ENCODE data around the gene CLEC3B. TPM values are rescaled to one million over a fixed set of nuclear protein-coding genes. Genes with fewer than 3 reads are reported as not detected.

Gene CLEC3B
- total RNA-seq, 2 donors from 2014 or later, result 9.6 to 28.9 TPM

DNA sequence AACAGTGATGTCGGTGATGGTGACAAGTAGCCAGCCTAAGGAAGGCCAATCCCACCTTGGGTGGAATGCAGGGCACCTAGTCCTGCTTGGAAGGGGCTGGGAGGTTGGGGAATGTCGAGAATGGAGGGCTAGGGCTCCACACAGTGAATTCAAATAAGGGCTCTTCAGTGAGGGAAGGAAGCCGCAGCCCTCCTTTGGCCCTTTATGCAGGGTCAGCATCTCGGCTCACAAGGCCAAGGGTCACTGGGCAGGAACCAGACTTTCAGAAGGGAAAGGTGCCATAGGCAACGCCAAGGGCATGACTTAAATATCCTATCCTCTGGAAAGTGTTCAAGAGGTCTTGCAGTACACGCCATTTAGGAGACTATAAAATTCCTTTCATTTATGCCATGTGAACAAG lies 56.9 kb downstream of the CLEC3B start:
- Histone ChIP-seq H3K27ac (no peak overlapping the region), H3K36me3 (peaks cover 5% of the 10 kb centered on the region), H3K9me3 (no peaks in the 10 kb centered on the region), H3K4me3 (no peak overlapping the region), H3K4me1 (no peaks in the 10 kb centered on the region), H3K27me3 (no peaks in the 10 kb centered on the region), H3K9ac (ENCODE audit: low read depth in 2 of 2, low read length in 2 of 2) (no peak overlapping the region)
- intact Hi-C loops (cut with DNase I), result no loop called here
- no peak for DNase-seq
- TF ChIP-seq, protein P1, sequence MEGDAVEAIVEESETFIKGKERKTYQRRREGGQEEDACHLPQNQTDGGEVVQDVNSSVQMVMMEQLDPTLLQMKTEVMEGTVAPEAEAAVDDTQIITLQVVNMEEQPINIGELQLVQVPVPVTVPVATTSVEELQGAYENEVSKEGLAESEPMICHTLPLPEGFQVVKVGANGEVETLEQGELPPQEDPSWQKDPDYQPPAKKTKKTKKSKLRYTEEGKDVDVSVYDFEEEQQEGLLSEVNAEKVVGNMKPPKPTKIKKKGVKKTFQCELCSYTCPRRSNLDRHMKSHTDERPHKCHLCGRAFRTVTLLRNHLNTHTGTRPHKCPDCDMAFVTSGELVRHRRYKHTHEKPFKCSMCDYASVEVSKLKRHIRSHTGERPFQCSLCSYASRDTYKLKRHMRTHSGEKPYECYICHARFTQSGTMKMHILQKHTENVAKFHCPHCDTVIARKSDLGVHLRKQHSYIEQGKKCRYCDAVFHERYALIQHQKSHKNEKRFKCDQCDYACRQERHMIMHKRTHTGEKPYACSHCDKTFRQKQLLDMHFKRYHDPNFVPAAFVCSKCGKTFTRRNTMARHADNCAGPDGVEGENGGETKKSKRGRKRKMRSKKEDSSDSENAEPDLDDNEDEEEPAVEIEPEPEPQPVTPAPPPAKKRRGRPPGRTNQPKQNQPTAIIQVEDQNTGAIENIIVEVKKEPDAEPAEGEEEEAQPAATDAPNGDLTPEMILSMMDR (IDR thresholded peaks at IDR 0.05), result no peak

DNA sequence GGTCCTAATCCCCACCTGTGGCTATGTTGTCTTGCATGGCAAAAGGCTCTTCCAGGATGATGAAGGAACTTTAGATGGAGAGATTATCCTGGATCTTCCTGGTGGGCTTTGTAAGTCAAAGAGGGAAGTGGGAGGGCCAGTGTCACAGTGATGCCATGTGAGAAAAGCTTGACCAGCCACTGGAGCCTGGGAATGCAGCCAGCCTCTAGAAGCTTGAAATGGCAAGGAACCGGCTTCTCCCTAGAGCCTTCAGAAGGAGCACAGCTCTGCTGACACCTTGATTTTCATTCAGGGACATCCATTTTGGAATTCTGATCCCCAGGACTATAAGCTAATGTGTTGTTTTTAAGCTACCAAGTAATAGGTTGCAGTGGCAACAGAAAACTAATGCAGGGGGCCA lies 58.3 kb downstream of the CLEC3B start:
- Histone ChIP-seq H3K9me3 (no peaks in the 10 kb centered on the region), H3K4me3 (no peak overlapping the region), H3K27me3 (no peaks in the 10 kb centered on the region), H3K36me3 (peaks cover 5% of the 10 kb centered on the region), H3K9ac (ENCODE audit: low read depth in 2 of 2, low read length in 2 of 2) (no peak overlapping the region), H3K4me1 (no peaks in the 10 kb centered on the region), H3K27ac (no peak overlapping the region)
- intact Hi-C loops (cut with DNase I), result no loop called here
- DNase-seq, result no peak
- TF ChIP-seq, protein P1 (IDR thresholded peaks at IDR 0.05), result no peak

DNA sequence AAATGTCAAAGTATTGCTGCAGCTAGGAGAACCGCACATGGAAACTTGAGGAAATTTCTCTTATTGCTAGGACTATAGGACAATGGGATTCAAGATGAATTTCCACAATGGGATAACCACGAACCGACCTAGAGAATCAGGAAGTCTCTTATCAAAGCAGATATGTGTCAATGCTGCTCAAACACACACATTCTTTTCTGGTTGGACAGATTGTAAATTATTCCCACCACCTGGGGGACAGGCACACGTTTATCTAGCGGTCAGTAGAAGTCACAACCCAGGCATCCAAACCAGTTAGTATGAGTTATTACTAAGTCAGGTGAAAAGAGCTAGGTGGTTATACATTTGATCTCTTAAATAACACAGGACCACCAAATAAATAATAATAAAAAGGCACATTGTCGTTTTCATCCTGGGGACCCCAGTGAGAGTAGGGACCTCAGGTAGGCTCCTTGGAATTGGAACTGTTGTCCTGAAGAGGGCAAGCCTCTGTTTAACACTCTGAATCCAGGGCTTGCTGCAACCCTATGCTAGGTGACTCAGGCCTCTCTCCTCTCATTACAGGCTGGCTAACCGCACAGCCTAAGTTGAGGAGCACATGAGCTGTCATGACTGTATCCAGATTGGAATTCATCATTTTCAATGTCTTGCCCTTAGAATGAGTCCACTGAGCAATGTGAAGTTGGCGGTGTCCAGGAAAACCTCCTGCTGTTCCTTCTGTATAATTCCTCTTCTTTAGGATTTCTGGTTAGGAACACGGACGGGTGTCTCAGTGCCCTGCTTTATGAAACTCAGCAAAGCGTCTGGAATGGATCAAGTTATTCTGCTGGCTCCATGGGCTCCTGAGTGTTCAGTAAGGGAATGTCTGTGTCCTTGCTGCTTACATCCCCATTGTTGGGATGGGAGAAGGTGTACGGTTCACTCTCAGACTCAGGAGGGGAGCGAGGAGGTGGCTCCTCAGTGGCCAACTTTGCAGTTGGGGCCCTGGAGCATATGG lies 59.0 kb downstream of the CLEC3B start:
- TF ChIP-seq, protein P1 (IDR thresholded peaks at IDR 0.05), result no peak
- intact Hi-C loops (cut with DNase I), result no loop called here
- Histone ChIP-seq H3K27me3 (no peaks in the 10 kb centered on the region), H3K27ac (no peak overlapping the region), H3K4me1 (no peaks in the 10 kb centered on the region), H3K36me3 (peaks cover 7% of the 10 kb centered on the region), H3K9ac (ENCODE audit: low read depth in 2 of 2, low read length in 2 of 2) (no peak overlapping the region), H3K4me3 (no peak overlapping the region), H3K9me3 (no peaks in the 10 kb centered on the region)
- no peak for DNase-seq

Other genes starting within 250 kb of the CLEC3B start
- gene TMEM42, start 164.4 kb upstream of the CLEC3B start, total RNA-seq, result 1 to 10 TPM; 7.3 to 10.0 TPM
- not detected for gene TGM4, start 151.7 kb upstream of the CLEC3B start, total RNA-seq
- gene ZDHHC3, start 50.1 kb upstream of the CLEC3B start, total RNA-seq, result 100 to 1,000 TPM; 152 to 162 TPM
- 10 to 100 TPM; 24.9 to 35.6 TPM for gene EXOSC7, start 50.1 kb upstream of the CLEC3B start, total RNA-seq
- 100 to 1,000 TPM in 1 of 2 donors, 10 to 100 TPM in 1; 84.5 to 107 TPM for gene CDCP1, start 120.1 kb downstream of the CLEC3B start, total RNA-seq
- gene TMEM158, start 200.0 kb downstream of the CLEC3B start, total RNA-seq, result 1 to 10 TPM; 2.3 to 8.2 TPM